Right cardiac atrium (tissue), 5 donors: ENCODE data around the gene CDC37. TPM values are rescaled to one million over a fixed set of nuclear protein-coding genes. Genes with fewer than 3 reads are reported as not detected.
A peak's percentile ranks its signal among the peaks of the same experiment; 100 is the strongest.
"Not testable (repeated sequence)": the region's sequence is repeated elsewhere in the genome, so short reads cannot be mapped to it uniquely, and the experiment has no call there.

Experiments
- ATAC-seq, 2 donors: fragments of 200-7000 bp; cut with Tn5 transposase; one replicate each; pipeline versions ENCODE4 v1.8.0 to v1.9.1; 2020; ENCODE audit warnings: moderate library complexity in 2 of 2, mild to moderate bottlenecking in 1 of 2
- DNase-seq, 3 donors: peaks; one replicate each; pipeline ENCODE4 v3.0.0-alpha.2; 2020
- H3K27ac ChIP-seq: one replicate; pipeline ENCODE4 v1.5.1; 2013; ENCODE audit warnings: mild to moderate bottlenecking, low read length, control low read depth, moderate library complexity
- H3K27me3 ChIP-seq: one replicate; pipeline ENCODE4 v1.6.1; 2013; ENCODE audit not compliant: control insufficient read depth, insufficient read depth
- H3K4me1 ChIP-seq: one replicate; pipeline ENCODE4 v1.6.1; 2013; ENCODE audit warnings: low read length; ENCODE audit not compliant: control insufficient read depth, insufficient read depth
- H3K4me3 ChIP-seq: one replicate; pipeline ENCODE4 v1.5.1; 2013; ENCODE audit warnings: low read length, control low read depth
- H3K9me3 ChIP-seq: one replicate; pipeline ENCODE4 v1.6.1; 2013; ENCODE audit warnings: low read length; ENCODE audit not compliant: control insufficient read depth
- WGBS: extraction: QIAGEN DNeasy Blood & Tissue Kit; methylation state at CpG from one replicate; pipeline ENCODE4 v1.1.7; 2013; 5-methylcytosine and 5-hydroxymethylcytosine counted together
- intact Hi-C, 4 donors: fragments of 100-400 bp; cut with DNase I; formaldehyde crosslinking; loops; one replicate each; pipeline versions ENCODE4 v1.11.0 to v1.14.0; 2022 to 2023
- polyA plus RNA-seq: library from polyadenylated mRNA; stranded (reverse); fragments of 200-250 nt; gene quantifications from one replicate; pipeline ENCODE4 v1.2.3, GENCODE V29; 2013
- total RNA-seq, 4 donors: library from RNA; stranded (reverse); fragmentation: NEBNext Ultra II Directional; extraction: Animal tissue kit (Norgen Biotek cat#: 25700); gene quantifications; one replicate each; pipeline ENCODE4 v1.2.1, GENCODE V29; 2021
- donor health status: healthy with polysubstance abuse.
- donor health status: DM: no; HTN: yes; CAD: no.
- donor health status: DM: no; HTN: no; CAD: no.
- donor health status: DM: no; HTN: yes; CAD: no; lungs with severe emphysema.
- donor health status: DM: yes; HTN: yes; CAD: no.

The CDC37 gene
- total and polyA plus RNA-seq, 5 donors: 131 to 228 (median 132) TPM

GRCh38 chr19:10372690-10373089 lies 30.7 kb downstream of the CDC37 start:
- H3K4me3 ChIP-seq: no peak overlapping the region
- H3K9me3 ChIP-seq: no peaks in the 10 kb centered on the region
- ATAC-seq (no peak), DNase-seq (no peak)
- WGBS: 86% methylated on average over 3 of the region's 3 CpGs
- no peaks in the 10 kb centered on the region for H3K27me3 ChIP-seq
- no peak overlapping the region for H3K27ac ChIP-seq
- H3K4me1 ChIP-seq: no peaks in the 10 kb centered on the region
- intact Hi-C loops: no loop called here

- 93% methylated on average over 15 of the region's 15 CpGs for WGBS
- no peaks in the 10 kb centered on the region for H3K4me1 ChIP-seq
- no peak for DNase-seq
- H3K27ac ChIP-seq: no peak overlapping the region
- no peaks in the 10 kb centered on the region for H3K9me3 ChIP-seq
- intact Hi-C loops: no loop called here
- no peak for ATAC-seq
- H3K4me3 ChIP-seq: no peak overlapping the region
- H3K27me3 ChIP-seq: no peaks in the 10 kb centered on the region
Measured at GRCh38 chr19:10368101-10368803, 35.1 kb downstream of the CDC37 start.

GRCh38 chr19:10366950-10367512 lies 36.3 kb downstream of the CDC37 start:
- H3K27ac ChIP-seq, H3K4me1 ChIP-seq, H3K27me3 ChIP-seq, H3K4me3 ChIP-seq, H3K9me3 ChIP-seq, DNase-seq, ATAC-seq, intact Hi-C loops: not testable (repeated sequence)
- 98% methylated on average over 4 of the region's 4 CpGs for WGBS

- Histone ChIP-seq H3K4me3 (no peak overlapping the region), H3K27ac (no peak overlapping the region), H3K9me3 (no peaks in the 10 kb centered on the region), H3K27me3 (no peaks in the 10 kb centered on the region), H3K4me1 (no peaks in the 10 kb centered on the region)
- intact Hi-C loops: no loop called here
- 96% methylated on average over 23 of the region's 23 CpGs for WGBS
- DNase-seq: no peak
- no peak for ATAC-seq
Measured at GRCh38 chr19:10365518-10365917, 37.8 kb downstream of the CDC37 start.

- ATAC-seq (peak in 1 of 2 donors; percentile 10), DNase-seq (peak in 1 of 3 donors; percentile 59)
- H3K4me1 ChIP-seq: no peaks in the 10 kb centered on the region
- H3K27ac ChIP-seq: no peak overlapping the region
- no peaks in the 10 kb centered on the region for H3K9me3 ChIP-seq
- intact Hi-C loops: no loop called here
- WGBS: 75% methylated on average over 19 of the region's 19 CpGs
- no peaks in the 10 kb centered on the region for H3K27me3 ChIP-seq
- H3K4me3 ChIP-seq: no peak overlapping the region
Measured at GRCh38 chr19:10364644-10365043, 38.7 kb downstream of the CDC37 start.

- 92% methylated on average over 12 of the region's 12 CpGs for WGBS
Measured at GRCh38 chr19:10363789-10364281, 39.5 kb downstream of the CDC37 start.

GRCh38 chr19:10362259-10362658 lies 41.1 kb downstream of the CDC37 start:
- H3K27me3 ChIP-seq: no peaks in the 10 kb centered on the region
- intact Hi-C loops: no loop called here
- DNase-seq: no peak
- no peak overlapping the region for H3K4me3 ChIP-seq
- no peak overlapping the region for H3K27ac ChIP-seq
- 93% methylated on average over 18 of the region's 18 CpGs for WGBS
- no peaks in the 10 kb centered on the region for H3K4me1 ChIP-seq
- no peak for ATAC-seq
- no peaks in the 10 kb centered on the region for H3K9me3 ChIP-seq

More at GRCh38 chr19:10363789-10364281, 39.5 kb downstream of the CDC37 start:
- ATAC-seq: no peak
- Histone ChIP-seq H3K27ac (no peak overlapping the region), H3K4me1 (no peaks in the 10 kb centered on the region), H3K9me3 (no peaks in the 10 kb centered on the region), H3K4me3 (no peak overlapping the region), H3K27me3 (no peaks in the 10 kb centered on the region)
- intact Hi-C loops: no loop called here
- no peak for DNase-seq

- Histone ChIP-seq H3K4me1 (no peaks in the 10 kb centered on the region), H3K27me3 (no peaks in the 10 kb centered on the region), H3K9me3 (no peaks in the 10 kb centered on the region), H3K27ac (no peak overlapping the region), H3K4me3 (no peak overlapping the region)
- WGBS: 83% methylated on average over 16 of the region's 16 CpGs
- intact Hi-C loops: no loop called here
- DNase-seq: no peak
- ATAC-seq: no peak
Measured at GRCh38 chr19:10361569-10362011, 41.8 kb downstream of the CDC37 start.

- no peak overlapping the region for H3K4me3 ChIP-seq
- DNase-seq (no peak), ATAC-seq (no peak)
- no peaks in the 10 kb centered on the region for H3K9me3 ChIP-seq
- H3K27me3 ChIP-seq: no peaks in the 10 kb centered on the region
- H3K27ac ChIP-seq: no peak overlapping the region
- no peaks in the 10 kb centered on the region for H3K4me1 ChIP-seq
- intact Hi-C loops: no loop called here
- WGBS: 96% methylated on average over 12 of the region's 12 CpGs
Measured at GRCh38 chr19:10356431-10356830, 46.9 kb downstream of the CDC37 start.

GRCh38 chr19:10353793-10354391 lies 49.5 kb downstream of the CDC37 start:
- intact Hi-C loops: no loop called here
- Histone ChIP-seq H3K9me3 (no peaks in the 10 kb centered on the region), H3K27me3 (no peaks in the 10 kb centered on the region), H3K4me1 (no peaks in the 10 kb centered on the region), H3K27ac (peak overlapping the region; percentile 45), H3K4me3 (no peak overlapping the region)
- WGBS: 64% methylated on average over 32 of the region's 32 CpGs
- ATAC-seq (peak; percentile 77 to 84), DNase-seq (peak; percentile 83 to 94 (median 90))
